ENCODE measurements around the gene PLCZ1.

- TF ChIP-seq CTCF (IDR thresholded peaks at IDR 0.05) (no peak), POLR2A (IDR thresholded peaks at IDR 0.05) (no peak)
Observed at GRCh38 chr12:18655351-18655750, 82.5 kb downstream of the PLCZ1 start.
